HT-29 (cell line): Measurements from ENCODE around the gene CISD3. TPM values are rescaled to one million over a fixed set of nuclear protein-coding genes. Genes with fewer than 3 reads are reported as not detected.

Experiments used
- DNase-seq: peaks from one replicate; pipeline ENCODE4 v3.0.0-alpha.2; 2015; ENCODE audit warnings: low spot score
- total RNA-seq: library from RNA; depleted of rRNA; stranded (reverse); fragments of >200 nt; shearing (Covaris generic); gene quantifications from 2 replicates; pipeline ENCODE4 v1.2.3, GENCODE V29; 2014; rRNA removed

CISD3 gene, protein sequence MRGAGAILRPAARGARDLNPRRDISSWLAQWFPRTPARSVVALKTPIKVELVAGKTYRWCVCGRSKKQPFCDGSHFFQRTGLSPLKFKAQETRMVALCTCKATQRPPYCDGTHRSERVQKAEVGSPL
- total RNA-seq: 54.0 and 100 TPM in 2 replicates

GRCh38 chr17:38729886-38730525, at the start of gene CISD3:
TSS of gene CISD3 (plus strand) at chr17:38730341. CDS start at chr17:38730359, 18 bp downstream.
- DNase-seq: peak; percentile 94

GRCh38 chr17:38681096-38681495, 49.0 kb upstream of the CISD3 start:
- no peak for DNase-seq

GRCh38 chr17:38685491-38685890, 44.6 kb upstream of the CISD3 start:
- DNase-seq: no peak

GRCh38 chr17:38687286-38687685, 42.9 kb upstream of the CISD3 start:
- DNase-seq: no peak

DNA sequence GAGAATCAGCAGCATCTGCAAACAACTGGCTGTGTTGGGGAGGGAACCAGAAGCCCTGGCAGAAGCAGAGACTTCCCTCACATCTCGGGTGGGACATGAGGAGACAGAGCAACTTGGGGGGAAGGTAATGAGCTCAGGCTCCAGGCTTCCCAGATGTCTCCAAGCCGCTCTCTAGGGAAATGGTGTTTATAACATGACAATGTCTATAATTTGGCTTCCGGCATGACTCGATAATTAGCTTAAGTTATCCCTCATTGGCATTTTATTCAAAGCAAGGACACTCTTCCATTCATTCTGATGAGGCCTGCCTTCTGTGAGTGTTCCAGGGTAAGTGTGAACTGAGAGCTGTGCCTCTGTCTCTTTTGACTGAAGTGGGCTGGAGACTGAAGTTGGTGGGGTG, 39.8 kb upstream of the CISD3 start:
- DNase-seq: no peak

- no peak for DNase-seq
Observed at GRCh38 chr17:38691154-38691553, 39.0 kb upstream of the CISD3 start.

DNA sequence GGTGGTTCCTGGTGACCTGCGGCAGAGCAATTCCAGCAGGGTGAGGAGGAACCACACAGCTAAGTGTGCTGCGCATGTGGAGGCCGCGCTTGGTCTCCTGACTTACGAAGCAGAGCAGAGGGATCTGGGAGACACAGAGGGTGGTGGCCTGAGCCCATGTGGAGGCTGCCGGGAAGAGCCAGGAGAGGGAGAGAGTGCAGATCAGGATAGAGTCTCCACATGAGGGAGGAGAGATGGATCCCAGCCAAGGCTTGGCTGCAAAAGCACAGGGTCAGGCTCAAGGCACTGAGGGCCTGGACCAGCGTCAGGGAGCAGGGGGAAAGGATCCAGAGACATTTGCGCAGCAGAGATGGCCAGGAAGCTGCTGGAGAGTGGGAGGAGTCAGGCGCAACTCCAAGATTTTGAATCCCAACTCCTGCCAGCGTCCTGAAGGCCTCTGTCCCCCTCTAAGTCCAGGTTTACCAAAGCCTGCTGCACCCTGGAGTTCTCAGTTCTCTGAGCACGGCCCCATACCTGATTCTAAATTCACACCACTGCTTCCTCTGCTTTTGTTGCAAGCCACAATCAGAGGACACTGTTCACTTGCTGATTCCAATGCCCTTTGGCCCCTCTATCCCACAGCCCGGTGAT, 36.3 kb upstream of the CISD3 start:
- no peak for DNase-seq

- no peak for DNase-seq
Observed at GRCh38 chr17:38697061-38697820, 32.9 kb upstream of the CISD3 start.

GRCh38 chr17:38698760-38699159, 31.4 kb upstream of the CISD3 start:
- no peak for DNase-seq

DNA sequence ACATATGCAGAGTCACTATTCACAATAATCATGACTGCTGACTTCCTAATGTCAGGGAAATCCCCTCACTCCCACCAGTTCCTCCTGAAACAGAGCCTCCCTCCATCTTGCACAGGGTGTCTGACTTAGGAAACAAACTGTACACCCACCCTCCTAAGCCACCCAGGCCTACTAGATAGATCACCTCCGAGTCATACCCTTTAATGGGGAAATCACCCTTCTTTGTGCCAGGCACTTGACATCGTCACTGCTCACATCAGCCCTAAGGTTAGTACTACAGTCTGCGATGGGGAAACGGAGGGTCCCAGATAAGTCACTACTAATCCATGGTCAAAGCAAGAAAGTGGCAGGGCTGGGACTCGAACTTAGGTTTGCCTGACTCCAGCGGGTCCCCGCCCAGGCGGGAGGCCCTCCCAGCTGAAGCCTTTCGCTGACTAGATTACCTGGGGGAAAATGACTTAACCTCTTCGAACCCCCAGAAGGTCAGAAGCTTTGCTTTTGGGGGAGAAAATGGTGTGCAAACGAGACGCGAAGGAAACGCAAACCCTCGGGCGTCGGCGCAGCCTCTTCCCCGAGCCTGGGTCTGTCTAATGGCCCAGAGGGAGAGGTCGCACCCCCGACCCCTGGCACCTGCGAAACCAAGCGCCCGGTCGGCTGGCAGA, 28.5 kb upstream of the CISD3 start:
- DNase-seq: no peak

DNA sequence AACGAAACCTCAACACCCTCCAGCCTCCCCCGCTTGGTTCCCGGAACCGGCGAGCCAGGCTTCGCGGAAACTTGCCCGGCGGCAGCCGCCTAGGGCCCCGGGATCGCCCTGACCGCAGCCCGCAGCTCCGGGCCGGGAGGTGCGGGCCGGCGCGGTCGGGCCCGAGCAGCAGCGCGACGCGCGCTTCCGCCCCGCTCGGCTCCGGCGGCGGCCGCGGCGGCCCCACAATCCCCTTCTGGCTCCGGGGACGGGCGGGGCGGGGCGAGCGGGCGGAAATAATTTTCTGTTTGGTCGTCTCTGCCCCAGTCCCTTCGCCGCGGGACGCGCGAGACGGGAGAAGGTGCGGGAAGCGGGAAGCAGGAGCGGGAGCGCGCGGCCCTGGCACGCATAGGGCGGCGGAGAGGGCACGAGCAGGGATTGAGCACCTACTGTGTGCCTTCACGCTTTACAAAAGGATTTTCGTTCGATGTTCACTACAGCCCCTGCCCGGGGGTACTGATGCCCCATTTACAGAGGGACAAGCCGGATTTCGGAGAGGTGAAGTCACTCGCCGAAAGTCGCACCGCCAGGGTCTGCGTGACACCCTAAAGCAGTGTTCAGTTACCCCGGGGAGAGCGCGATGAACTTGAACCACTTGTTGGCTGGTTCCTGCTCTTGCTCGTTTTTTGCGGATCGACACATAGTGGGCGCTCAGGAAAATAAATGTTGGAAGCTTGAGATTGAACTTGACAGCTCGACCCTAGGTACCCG, 27.8 kb upstream of the CISD3 start:
- DNase-seq: peak; percentile 95

- peak; percentile 50 for DNase-seq
Observed at GRCh38 chr17:38702916-38703741, 27.0 kb upstream of the CISD3 start.

GRCh38 chr17:38703742-38704605, 26.2 kb upstream of the CISD3 start:
- DNase-seq: peak; percentile 99

DNA sequence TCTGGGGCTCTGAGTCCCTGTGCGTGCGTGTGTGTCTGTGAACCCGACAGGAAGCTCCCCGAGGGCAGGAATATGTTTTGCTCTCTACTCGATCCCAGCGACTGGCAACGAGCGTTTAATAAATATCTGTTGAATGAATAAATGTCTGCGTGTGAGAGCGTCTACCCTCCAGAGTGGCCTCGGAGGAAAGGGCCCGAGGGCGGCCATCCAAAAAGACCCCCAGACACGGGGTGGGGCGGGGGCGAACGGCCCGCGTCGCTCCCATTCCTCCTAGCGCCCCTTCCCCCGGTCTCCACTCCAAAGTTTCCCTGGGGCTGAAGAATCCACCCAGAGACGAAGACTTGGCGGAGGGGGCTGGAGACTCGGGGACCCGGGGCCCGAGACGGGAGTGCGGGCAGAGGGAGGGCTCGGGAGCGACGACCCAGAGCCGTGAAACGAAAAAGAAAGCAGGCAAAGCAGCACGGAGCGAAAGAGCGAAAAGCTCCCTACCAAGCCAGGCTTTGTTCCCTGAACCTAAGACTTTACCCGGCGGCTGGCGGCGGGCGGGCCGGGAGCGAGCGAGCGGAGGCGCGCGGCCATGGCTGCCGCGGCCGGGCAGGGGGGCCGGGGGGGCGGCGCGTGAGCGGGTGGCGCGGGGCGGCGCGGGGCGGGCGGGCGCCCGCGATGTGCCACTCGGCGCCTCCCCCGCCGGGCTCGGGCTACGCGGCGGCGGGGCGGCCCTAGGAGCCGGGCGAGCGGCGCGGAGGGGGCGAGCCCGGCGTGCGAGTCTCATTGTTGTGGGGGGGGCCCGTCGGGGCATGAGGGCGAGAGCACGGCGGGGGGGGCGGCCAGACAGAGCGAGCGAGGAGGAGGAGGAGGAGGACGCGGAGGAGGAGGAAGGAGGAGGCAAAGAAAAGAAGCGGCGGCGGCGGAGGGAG, 25.3 kb upstream of the CISD3 start, which contains the start of gene MLLT6:
TSS of gene MLLT6 (plus strand) at position 668 of the 917 bp plus-strand sequence. CDS start 360 bp downstream, outside the sequence.
- peak; percentile 93 for DNase-seq

DNA sequence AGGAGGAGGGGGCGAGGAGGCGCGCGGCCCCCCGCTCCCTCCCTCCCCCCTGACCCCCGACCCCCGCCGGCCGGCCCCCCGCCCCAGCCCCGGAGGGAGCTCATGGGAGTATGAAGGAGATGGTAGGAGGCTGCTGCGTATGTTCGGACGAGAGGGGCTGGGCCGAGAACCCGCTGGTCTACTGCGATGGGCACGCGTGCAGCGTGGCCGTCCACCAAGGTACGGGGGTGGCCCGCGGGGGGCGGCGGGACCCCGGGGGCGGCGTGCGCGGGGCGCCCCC, 24.7 kb upstream of the CISD3 start:
- DNase-seq: no peak

DNA sequence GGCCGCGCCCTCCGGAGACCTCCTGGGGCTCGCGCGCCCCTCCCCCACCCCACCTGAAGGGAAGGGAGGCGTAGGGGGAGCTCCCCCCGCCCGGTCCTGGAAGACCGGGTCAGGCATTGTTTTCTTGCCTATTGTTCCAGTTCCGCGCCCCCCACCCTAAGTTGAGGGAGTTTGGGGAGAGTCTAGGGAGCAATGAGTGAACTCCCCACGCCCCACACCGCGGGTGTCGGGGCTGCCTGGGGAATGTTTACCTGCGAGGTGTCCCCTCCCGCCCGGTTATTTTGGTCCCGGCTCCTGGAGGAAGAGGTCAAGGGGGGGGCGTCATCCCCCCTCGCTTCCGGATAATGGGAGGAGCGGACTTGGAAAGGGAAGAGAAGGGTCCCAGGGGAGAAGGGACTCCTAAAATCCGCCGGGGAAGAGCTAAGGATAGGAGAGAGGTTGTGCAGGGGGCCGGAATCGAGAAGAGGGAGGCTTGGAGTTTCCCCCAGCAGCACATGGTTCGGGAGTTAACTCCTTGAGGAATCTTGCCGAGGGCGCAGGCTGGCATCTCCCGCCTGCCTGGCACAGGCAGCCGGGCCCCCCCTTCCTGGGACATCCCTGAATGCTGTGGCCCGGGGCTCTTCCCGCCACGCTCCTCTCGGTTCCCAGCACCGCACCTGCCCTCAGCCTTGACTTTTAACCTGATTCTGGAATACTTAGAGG, 24.2 kb upstream of the CISD3 start:
- DNase-seq: peak; percentile 88

DNA sequence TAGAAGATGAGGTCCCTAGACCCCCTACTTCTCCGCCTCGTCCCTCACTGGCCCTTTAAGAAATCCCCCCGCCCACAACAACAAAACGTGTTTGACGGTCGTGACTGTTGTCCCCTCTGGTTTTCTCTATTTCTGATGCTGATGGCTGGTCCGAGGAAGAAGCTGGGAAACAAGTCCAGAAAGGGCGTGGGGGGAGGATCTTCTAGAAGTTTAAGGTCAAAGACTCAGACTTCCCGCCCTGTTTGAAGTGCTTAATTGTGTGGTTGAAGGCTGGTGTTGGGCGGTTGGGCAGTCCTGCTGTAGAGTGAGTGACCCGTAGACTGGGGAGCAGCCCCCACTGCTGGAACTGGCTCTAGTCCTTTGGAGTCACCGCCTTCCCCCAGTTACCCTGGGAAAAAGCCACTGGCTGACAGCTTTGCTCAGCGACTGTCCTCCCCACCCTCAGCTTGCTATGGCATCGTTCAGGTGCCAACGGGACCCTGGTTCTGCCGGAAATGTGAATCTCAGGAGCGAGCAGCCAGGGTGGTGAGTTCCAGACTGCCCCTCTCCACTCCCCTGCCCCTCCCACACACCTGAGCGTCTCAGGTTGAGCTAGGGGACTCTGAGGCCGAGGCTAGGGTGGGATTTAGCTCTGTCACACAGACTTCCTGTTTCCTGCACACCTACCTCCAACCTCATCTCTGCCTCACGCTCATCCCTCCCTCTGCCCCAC, 23.5 kb upstream of the CISD3 start:
- DNase-seq: peak; percentile 72
